ENCODE results near the gene OTUD7B. TPM values are rescaled to one million over a fixed set of nuclear protein-coding genes. Genes with fewer than 3 reads are reported as not detected.
"Not testable (repeated sequence)": the region's sequence is repeated elsewhere in the genome, so short reads cannot be mapped to it uniquely, and the experiment has no call there.

OTUD7B gene
- total and polyA plus RNA-seq, 8 donors: 2.6 to 16.9 (median 9.0) TPM

DNA sequence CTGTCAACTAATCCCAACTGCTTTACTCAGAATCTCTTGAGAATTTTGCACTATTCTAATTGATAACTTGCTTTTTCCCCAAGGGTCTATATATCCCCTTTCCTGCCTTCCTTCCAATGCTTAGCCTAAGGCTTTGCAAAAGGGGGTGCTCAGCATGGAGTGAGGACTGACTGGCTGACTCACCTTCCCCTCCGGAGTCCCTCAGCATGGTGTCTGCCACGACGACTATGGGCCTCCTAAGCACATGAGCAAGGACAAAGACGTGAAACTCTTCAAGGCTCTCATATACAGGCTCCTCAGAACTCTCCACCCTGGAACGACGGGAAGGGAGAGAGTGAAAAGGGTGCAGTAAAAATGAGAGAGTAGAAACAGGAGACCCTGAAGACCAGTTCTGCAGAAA, 60.6 kb downstream of the OTUD7B start:
- ATAC-seq: no peak

DNA sequence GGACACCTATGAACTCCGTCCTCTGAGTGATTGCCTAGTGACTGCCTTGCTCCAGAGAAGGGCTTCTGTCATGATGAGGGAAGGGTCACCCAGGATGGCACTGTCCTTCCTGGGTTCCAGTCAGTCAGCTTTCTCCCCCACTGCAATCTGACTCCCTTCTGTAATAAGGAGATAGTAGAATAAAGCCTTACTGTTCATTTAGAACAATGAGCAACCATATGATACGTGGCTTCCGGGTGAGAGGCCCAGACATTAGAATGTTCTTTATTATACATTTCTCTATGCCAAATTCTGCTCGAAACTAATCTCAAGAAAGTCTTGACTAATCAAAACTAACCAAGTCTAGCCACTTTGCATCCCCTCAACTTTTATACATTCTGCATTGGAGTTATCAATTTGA, 65.3 kb downstream of the OTUD7B start:
- no peak overlapping the region for H3K4me3 ChIP-seq
- no peak overlapping the region for H3K27ac ChIP-seq
- 93 to 96% methylated on average over 4 of the region's 4 CpGs for WGBS, 2 donors
- intact Hi-C loops (cut with DNase I): no loop called here
- no peak for FAIRE-seq
- H3K36me3 ChIP-seq: peaks cover 0 to 54% (median 5%) of the 10 kb centered on the region in 3 donors
- no peak for DNase-seq
- H3K27me3 ChIP-seq: no peaks in the 10 kb centered on the region
- TF ChIP-seq, protein P1, sequence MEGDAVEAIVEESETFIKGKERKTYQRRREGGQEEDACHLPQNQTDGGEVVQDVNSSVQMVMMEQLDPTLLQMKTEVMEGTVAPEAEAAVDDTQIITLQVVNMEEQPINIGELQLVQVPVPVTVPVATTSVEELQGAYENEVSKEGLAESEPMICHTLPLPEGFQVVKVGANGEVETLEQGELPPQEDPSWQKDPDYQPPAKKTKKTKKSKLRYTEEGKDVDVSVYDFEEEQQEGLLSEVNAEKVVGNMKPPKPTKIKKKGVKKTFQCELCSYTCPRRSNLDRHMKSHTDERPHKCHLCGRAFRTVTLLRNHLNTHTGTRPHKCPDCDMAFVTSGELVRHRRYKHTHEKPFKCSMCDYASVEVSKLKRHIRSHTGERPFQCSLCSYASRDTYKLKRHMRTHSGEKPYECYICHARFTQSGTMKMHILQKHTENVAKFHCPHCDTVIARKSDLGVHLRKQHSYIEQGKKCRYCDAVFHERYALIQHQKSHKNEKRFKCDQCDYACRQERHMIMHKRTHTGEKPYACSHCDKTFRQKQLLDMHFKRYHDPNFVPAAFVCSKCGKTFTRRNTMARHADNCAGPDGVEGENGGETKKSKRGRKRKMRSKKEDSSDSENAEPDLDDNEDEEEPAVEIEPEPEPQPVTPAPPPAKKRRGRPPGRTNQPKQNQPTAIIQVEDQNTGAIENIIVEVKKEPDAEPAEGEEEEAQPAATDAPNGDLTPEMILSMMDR (IDR thresholded peaks at IDR 0.05): no peak
- no peaks in the 10 kb centered on the region for H3K9me3 ChIP-seq
- ATAC-seq: no peak
- H3K4me1 ChIP-seq: peaks cover 0 to 13% (median 0%) of the 10 kb centered on the region in 3 donors

More for the DNA sequence above, 60.6 kb downstream of the OTUD7B start:
- Histone ChIP-seq H3K4me3 (no peak overlapping the region), H3K27ac (no peak overlapping the region), H3K36me3 (peaks cover 0 to 43% (median 5%) of the 10 kb centered on the region in 3 donors), H3K9me3 (no peaks in the 10 kb centered on the region), H3K27me3 (no peaks in the 10 kb centered on the region), H3K4me1 (no peaks in the 10 kb centered on the region)
- no peak for DNase-seq
- TF ChIP-seq, protein P1 (IDR thresholded peaks at IDR 0.05): no peak
- 79 to 80% methylated on average over 6 of the region's 6 CpGs for WGBS, 2 donors
- FAIRE-seq: no peak
- intact Hi-C loops (cut with DNase I): no loop called here

DNA sequence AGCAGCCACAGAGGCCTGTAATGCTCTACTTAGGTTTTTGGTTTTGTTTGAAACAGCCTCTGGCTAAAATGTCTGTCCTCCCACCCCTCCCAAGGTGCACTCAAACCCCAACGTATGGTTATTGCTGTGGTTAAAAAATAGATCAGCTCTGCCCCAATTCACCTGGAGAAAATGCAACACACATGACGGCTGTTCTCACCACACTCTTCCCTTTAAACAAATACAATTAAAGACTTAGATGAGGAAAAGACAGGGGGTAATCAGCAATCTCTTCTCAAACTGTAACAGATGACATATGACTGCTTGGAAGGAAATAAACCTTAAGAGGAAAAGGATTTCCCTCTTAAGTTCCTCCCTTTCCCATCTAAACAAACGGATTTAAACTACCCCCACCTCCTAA, 67.6 kb downstream of the OTUD7B start:
- H3K27ac ChIP-seq: no peak overlapping the region
- intact Hi-C loops (cut with DNase I): no loop called here
- DNase-seq (no peak), ATAC-seq (no peak), FAIRE-seq (no peak)
- H3K36me3 ChIP-seq: peaks cover 0 to 35% (median 5%) of the 10 kb centered on the region in 3 donors
- TF ChIP-seq, protein P1 (IDR thresholded peaks at IDR 0.05): no peak
- no peaks in the 10 kb centered on the region for H3K9me3 ChIP-seq
- no peak overlapping the region for H3K4me3 ChIP-seq
- peaks cover under 1 to 25% (median 10%) of the 10 kb centered on the region in 3 donors for H3K4me1 ChIP-seq
- 54 to 55% methylated on average over 3 of the region's 3 CpGs for WGBS, 2 donors
- H3K27me3 ChIP-seq: no peaks in the 10 kb centered on the region

DNA sequence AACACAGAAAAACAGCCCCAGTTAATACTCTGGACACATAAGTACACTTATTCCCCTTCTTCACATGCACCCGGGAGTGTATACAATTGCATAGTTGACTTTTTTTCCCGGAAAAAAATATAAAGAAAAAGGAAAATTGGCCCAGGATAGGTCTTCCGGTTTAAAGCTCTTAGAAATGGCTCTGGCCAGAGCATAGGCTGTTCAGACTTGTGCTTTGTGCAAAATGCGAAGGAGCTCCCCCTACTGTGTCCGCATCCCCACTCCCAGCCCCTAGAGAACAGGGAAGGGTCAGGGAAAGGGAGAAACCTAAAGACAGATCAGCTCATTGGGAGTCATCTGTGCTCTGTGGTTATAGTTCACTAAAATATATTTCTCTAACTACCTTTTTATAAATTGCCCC, 68.3 kb downstream of the OTUD7B start:
- no peak for DNase-seq

DNA sequence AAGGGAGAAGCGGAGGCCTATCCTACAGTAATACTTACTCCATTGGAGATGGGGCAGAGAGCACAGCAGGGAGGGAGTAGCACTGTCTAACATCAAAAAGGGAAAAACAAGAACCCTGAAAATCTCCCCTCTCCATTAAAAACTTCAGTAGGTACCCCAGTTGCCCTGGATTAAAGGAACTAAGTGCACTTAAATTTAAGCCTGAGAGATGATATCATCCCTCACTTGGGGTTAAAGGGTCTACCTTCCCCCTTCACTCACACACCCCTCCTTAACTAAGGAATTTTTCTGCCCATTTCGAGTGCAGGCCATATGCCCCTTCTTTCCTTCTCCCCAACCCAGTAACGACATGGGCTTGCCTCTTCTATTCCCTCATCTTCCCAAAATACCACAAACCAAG, 70.1 kb downstream of the OTUD7B start:
- no peak for FAIRE-seq
- DNase-seq: no peak
- H3K4me3 ChIP-seq: no peak overlapping the region
- ATAC-seq: no peak
- no peaks in the 10 kb centered on the region for H3K9me3 ChIP-seq
- TF ChIP-seq, protein P1 (IDR thresholded peaks at IDR 0.05): no peak
- peak overlapping the region in 2 of 4 donors; percentile 87 to 93 for H3K27ac ChIP-seq
- intact Hi-C loops (cut with DNase I): no loop called here
- peaks cover 6 to 36% (median 17%) of the 10 kb centered on the region in 3 donors for H3K4me1 ChIP-seq
- H3K27me3 ChIP-seq: no peaks in the 10 kb centered on the region
- 92 to 98% methylated on average over 3 of the region's 3 CpGs for WGBS, 2 donors
- H3K36me3 ChIP-seq: peaks cover 0 to 19% (median 0%) of the 10 kb centered on the region in 3 donors

More for the DNA sequence above, 68.3 kb downstream of the OTUD7B start:
- intact Hi-C loops (cut with DNase I): no loop called here
- peaks cover 6 to 31% (median 17%) of the 10 kb centered on the region in 3 donors for H3K4me1 ChIP-seq
- no peak overlapping the region for H3K4me3 ChIP-seq
- peaks cover 0 to 29% (median 2%) of the 10 kb centered on the region in 3 donors for H3K36me3 ChIP-seq
- ATAC-seq (no peak), FAIRE-seq (no peak)
- no peaks in the 10 kb centered on the region for H3K27me3 ChIP-seq
- H3K27ac ChIP-seq: peak overlapping the region in 1 of 4 donors; percentile 87
- no peaks in the 10 kb centered on the region for H3K9me3 ChIP-seq
- 69 to 73% methylated on average over 5 of the region's 5 CpGs for WGBS, 2 donors
- TF ChIP-seq, protein P1 (IDR thresholded peaks at IDR 0.05): no peak

DNA sequence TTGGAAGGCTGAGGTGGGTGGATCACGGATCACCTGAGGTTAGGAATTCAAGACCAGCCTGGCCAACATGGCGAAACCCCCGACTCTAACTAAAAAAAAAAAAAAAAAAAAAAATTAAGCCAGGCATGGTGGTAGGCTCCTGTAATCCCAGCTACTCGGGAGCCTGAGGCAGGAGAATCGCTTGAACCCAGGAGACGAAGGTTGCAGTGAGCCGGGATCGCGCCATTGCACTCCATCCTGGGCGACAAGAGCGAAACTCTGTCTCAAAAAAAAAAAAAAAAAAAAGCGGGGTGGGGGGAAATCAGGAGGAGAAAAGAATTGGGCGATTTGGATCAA, 71.9 kb downstream of the OTUD7B start:
- H3K9me3 ChIP-seq; FAIRE-seq; H3K36me3 ChIP-seq; intact Hi-C loops (cut with DNase I); H3K27me3 ChIP-seq; DNase-seq: not testable (repeated sequence)
- WGBS, 2 donors: 21 to 37% methylated on average over 12 to 13 of the region's 13 CpGs
- Histone ChIP-seq H3K27ac (peak overlapping the region; percentile 64 to 93 (median 80)), H3K4me3 (peak overlapping the region in 2 of 4 donors; percentile 34 to 35), H3K4me1 (peaks cover 6 to 36% (median 17%) of the 10 kb centered on the region in 3 donors)
- peak in 3 of 4 donors; percentile 1 to 22 (median 9) for ATAC-seq

All from pancreas (tissue), 10 donors.